ENCODE results near the gene LGR4. TPM values are rescaled to one million over a fixed set of nuclear protein-coding genes. Genes with fewer than 3 reads are reported as not detected.

LGR4 gene
- total and polyA plus RNA-seq, 2 donors, result 6.8 to 8.2 TPM

- no peak overlapping the region for H3K27ac ChIP-seq (ENCODE audit: low read depth in 1 of 2, low read length in 1 of 2)
- no peaks in the 10 kb centered on the region for H3K9me3 ChIP-seq (ENCODE audit: control insufficient read depth in 2 of 2, insufficient read depth in 1 of 2, low read length in 1 of 2)
- WGBS, result 95% methylated on average over 4 of the region's 4 CpGs
- H3K4me1 ChIP-seq (ENCODE audit: control insufficient read depth in 2 of 2, insufficient read depth in 2 of 2, low read length in 2 of 2), result peaks cover 0 to 3% of the 10 kb centered on the region in 2 donors
- H3K27me3 ChIP-seq (ENCODE audit: control insufficient read depth in 2 of 2, insufficient read depth in 1 of 2, low read length in 1 of 2), result no peaks in the 10 kb centered on the region
- H3K36me3 ChIP-seq (ENCODE audit: control insufficient read depth in 2 of 2, insufficient read depth in 2 of 2, low read length in 1 of 2), result no peaks in the 10 kb centered on the region
- no peak overlapping the region for H3K4me3 ChIP-seq (ENCODE audit: low read length in 2 of 2)
- DNase-seq (ENCODE audit: low read depth in 6 of 9, low spot score in 9 of 9), result no peak
Observed at GRCh38 chr11:27357250-27357649, 115.3 kb downstream of the LGR4 start.

GRCh38 chr11:27356624-27357222 lies 115.9 kb downstream of the LGR4 start:
- H3K27me3 ChIP-seq (ENCODE audit: control insufficient read depth in 2 of 2, insufficient read depth in 1 of 2, low read length in 1 of 2), result no peaks in the 10 kb centered on the region
- peaks cover 0 to under 1% of the 10 kb centered on the region in 2 donors for H3K4me1 ChIP-seq (ENCODE audit: control insufficient read depth in 2 of 2, insufficient read depth in 2 of 2, low read length in 2 of 2)
- H3K4me3 ChIP-seq (ENCODE audit: low read length in 2 of 2), result no peak overlapping the region
- DNase-seq (ENCODE audit: low read depth in 6 of 9, low spot score in 9 of 9), result no peak
- 98% methylated on average over 5 of the region's 5 CpGs for WGBS
- no peak overlapping the region for H3K27ac ChIP-seq (ENCODE audit: low read depth in 1 of 2, low read length in 1 of 2)
- H3K9me3 ChIP-seq (ENCODE audit: control insufficient read depth in 2 of 2, insufficient read depth in 1 of 2, low read length in 1 of 2), result no peaks in the 10 kb centered on the region
- H3K36me3 ChIP-seq (ENCODE audit: control insufficient read depth in 2 of 2, insufficient read depth in 2 of 2, low read length in 1 of 2), result no peaks in the 10 kb centered on the region

- H3K36me3 ChIP-seq (ENCODE audit: control insufficient read depth in 2 of 2, insufficient read depth in 2 of 2, low read length in 1 of 2), result no peaks in the 10 kb centered on the region
- DNase-seq (ENCODE audit: low read depth in 6 of 9, low spot score in 9 of 9), result no peak
- no peak overlapping the region for H3K4me3 ChIP-seq (ENCODE audit: low read length in 2 of 2)
- H3K9me3 ChIP-seq (ENCODE audit: control insufficient read depth in 2 of 2, insufficient read depth in 1 of 2, low read length in 1 of 2), result no peaks in the 10 kb centered on the region
- WGBS, result 96% methylated on average over 3 of the region's 3 CpGs
- H3K27ac ChIP-seq (ENCODE audit: low read depth in 1 of 2, low read length in 1 of 2), result no peak overlapping the region
- no peaks in the 10 kb centered on the region for H3K4me1 ChIP-seq (ENCODE audit: control insufficient read depth in 2 of 2, insufficient read depth in 2 of 2, low read length in 2 of 2)
- H3K27me3 ChIP-seq (ENCODE audit: control insufficient read depth in 2 of 2, insufficient read depth in 1 of 2, low read length in 1 of 2), result no peaks in the 10 kb centered on the region
Observed at GRCh38 chr11:27355575-27356104, 117.0 kb downstream of the LGR4 start.

- no peak overlapping the region for H3K27ac ChIP-seq (ENCODE audit: low read depth in 1 of 2, low read length in 1 of 2)
- no peak for DNase-seq (ENCODE audit: low read depth in 6 of 9, low spot score in 9 of 9)
- H3K4me3 ChIP-seq (ENCODE audit: low read length in 2 of 2), result no peak overlapping the region
- peaks cover 0 to 2% of the 10 kb centered on the region in 2 donors for H3K36me3 ChIP-seq (ENCODE audit: control insufficient read depth in 2 of 2, insufficient read depth in 2 of 2, low read length in 1 of 2)
- H3K9me3 ChIP-seq (ENCODE audit: control insufficient read depth in 2 of 2, insufficient read depth in 1 of 2, low read length in 1 of 2), result no peaks in the 10 kb centered on the region
- no peaks in the 10 kb centered on the region for H3K4me1 ChIP-seq (ENCODE audit: control insufficient read depth in 2 of 2, insufficient read depth in 2 of 2, low read length in 2 of 2)
- WGBS, result 95% methylated on average over 5 of the region's 5 CpGs
- H3K27me3 ChIP-seq (ENCODE audit: control insufficient read depth in 2 of 2, insufficient read depth in 1 of 2, low read length in 1 of 2), result no peaks in the 10 kb centered on the region
Observed at GRCh38 chr11:27354359-27354965, 118.1 kb downstream of the LGR4 start.

- DNase-seq (ENCODE audit: low read depth in 6 of 9, low spot score in 9 of 9), result no peak
- Histone ChIP-seq H3K4me1 (ENCODE audit: control insufficient read depth in 2 of 2, insufficient read depth in 2 of 2, low read length in 2 of 2) (no peaks in the 10 kb centered on the region), H3K36me3 (ENCODE audit: control insufficient read depth in 2 of 2, insufficient read depth in 2 of 2, low read length in 1 of 2) (peaks cover 0 to 2% of the 10 kb centered on the region in 2 donors), H3K4me3 (ENCODE audit: low read length in 2 of 2) (no peak overlapping the region), H3K9me3 (ENCODE audit: control insufficient read depth in 2 of 2, insufficient read depth in 1 of 2, low read length in 1 of 2) (no peaks in the 10 kb centered on the region), H3K27ac (ENCODE audit: low read depth in 1 of 2, low read length in 1 of 2) (no peak overlapping the region), H3K27me3 (ENCODE audit: control insufficient read depth in 2 of 2, insufficient read depth in 1 of 2, low read length in 1 of 2) (no peaks in the 10 kb centered on the region)
- WGBS, result 99% methylated on average over 2 of the region's 2 CpGs
Observed at GRCh38 chr11:27353593-27354358, 118.8 kb downstream of the LGR4 start.

GRCh38 chr11:27352781-27353180 lies 119.8 kb downstream of the LGR4 start:
- WGBS, result 96% methylated on average over 2 of the region's 2 CpGs
- no peak overlapping the region for H3K27ac ChIP-seq (ENCODE audit: low read depth in 1 of 2, low read length in 1 of 2)
- H3K4me3 ChIP-seq (ENCODE audit: low read length in 2 of 2), result no peak overlapping the region

GRCh38 chr11:27350511-27350910 lies 122.1 kb downstream of the LGR4 start:
- Histone ChIP-seq H3K27me3 (ENCODE audit: control insufficient read depth in 2 of 2, insufficient read depth in 1 of 2, low read length in 1 of 2) (no peaks in the 10 kb centered on the region), H3K9me3 (ENCODE audit: control insufficient read depth in 2 of 2, insufficient read depth in 1 of 2, low read length in 1 of 2) (no peaks in the 10 kb centered on the region), H3K4me3 (ENCODE audit: low read length in 2 of 2) (no peak overlapping the region), H3K27ac (ENCODE audit: low read depth in 1 of 2, low read length in 1 of 2) (no peak overlapping the region), H3K4me1 (ENCODE audit: control insufficient read depth in 2 of 2, insufficient read depth in 2 of 2, low read length in 2 of 2) (no peaks in the 10 kb centered on the region), H3K36me3 (ENCODE audit: control insufficient read depth in 2 of 2, insufficient read depth in 2 of 2, low read length in 1 of 2) (peaks cover 0 to 2% of the 10 kb centered on the region in 2 donors)
- DNase-seq (ENCODE audit: low read depth in 6 of 9, low spot score in 9 of 9), result no peak

More at GRCh38 chr11:27352781-27353180, 119.8 kb downstream of the LGR4 start:
- DNase-seq (ENCODE audit: low read depth in 6 of 9, low spot score in 9 of 9), result no peak
- Histone ChIP-seq H3K36me3 (ENCODE audit: control insufficient read depth in 2 of 2, insufficient read depth in 2 of 2, low read length in 1 of 2) (peaks cover 0 to 2% of the 10 kb centered on the region in 2 donors), H3K4me1 (ENCODE audit: control insufficient read depth in 2 of 2, insufficient read depth in 2 of 2, low read length in 2 of 2) (no peaks in the 10 kb centered on the region), H3K9me3 (ENCODE audit: control insufficient read depth in 2 of 2, insufficient read depth in 1 of 2, low read length in 1 of 2) (no peaks in the 10 kb centered on the region), H3K27me3 (ENCODE audit: control insufficient read depth in 2 of 2, insufficient read depth in 1 of 2, low read length in 1 of 2) (no peaks in the 10 kb centered on the region)

- no peaks in the 10 kb centered on the region for H3K27me3 ChIP-seq (ENCODE audit: control insufficient read depth in 2 of 2, insufficient read depth in 1 of 2, low read length in 1 of 2)
- 96% methylated on average over 2 of the region's 2 CpGs for WGBS
- no peak overlapping the region for H3K27ac ChIP-seq (ENCODE audit: low read depth in 1 of 2, low read length in 1 of 2)
Observed at GRCh38 chr11:27349919-27350318, 122.7 kb downstream of the LGR4 start.

GRCh38 chr11:27348340-27348873 lies 124.2 kb downstream of the LGR4 start:
- Histone ChIP-seq H3K4me1 (ENCODE audit: control insufficient read depth in 2 of 2, insufficient read depth in 2 of 2, low read length in 2 of 2) (no peaks in the 10 kb centered on the region), H3K36me3 (ENCODE audit: control insufficient read depth in 2 of 2, insufficient read depth in 2 of 2, low read length in 1 of 2) (peaks cover 0 to 2% of the 10 kb centered on the region in 2 donors), H3K27me3 (ENCODE audit: control insufficient read depth in 2 of 2, insufficient read depth in 1 of 2, low read length in 1 of 2) (no peaks in the 10 kb centered on the region), H3K4me3 (ENCODE audit: low read length in 2 of 2) (no peak overlapping the region), H3K9me3 (ENCODE audit: control insufficient read depth in 2 of 2, insufficient read depth in 1 of 2, low read length in 1 of 2) (no peaks in the 10 kb centered on the region), H3K27ac (ENCODE audit: low read depth in 1 of 2, low read length in 1 of 2) (no peak overlapping the region)
- no peak for DNase-seq (ENCODE audit: low read depth in 6 of 9, low spot score in 9 of 9)
- 49% methylated on average over 3 of the region's 3 CpGs for WGBS

More at GRCh38 chr11:27349919-27350318, 122.7 kb downstream of the LGR4 start:
- no peak for DNase-seq (ENCODE audit: low read depth in 6 of 9, low spot score in 9 of 9)
- Histone ChIP-seq H3K36me3 (ENCODE audit: control insufficient read depth in 2 of 2, insufficient read depth in 2 of 2, low read length in 1 of 2) (peaks cover 0 to 2% of the 10 kb centered on the region in 2 donors), H3K4me3 (ENCODE audit: low read length in 2 of 2) (no peak overlapping the region), H3K9me3 (ENCODE audit: control insufficient read depth in 2 of 2, insufficient read depth in 1 of 2, low read length in 1 of 2) (no peaks in the 10 kb centered on the region), H3K4me1 (ENCODE audit: control insufficient read depth in 2 of 2, insufficient read depth in 2 of 2, low read length in 2 of 2) (no peaks in the 10 kb centered on the region)

Measured in thymus (tissue), 11 donors.